ENCODE measurements around the gene SLBP.

GRCh38 chr4:1674682-1675081, 37.4 kb downstream of the SLBP start:
- TF ChIP-seq CTCF (conservative IDR thresholded peaks at IDR 0.05; ENCODE audit: low read depth, low read length) (no peak), EZH2 (IDR thresholded peaks at IDR 0.05; ENCODE audit: low read length, unreplicated experiment) (no peak)
